GM23248 (cell line): Measurements from ENCODE around the gene SPATA9. TPM values are rescaled to one million over a fixed set of nuclear protein-coding genes. Genes with fewer than 3 reads are reported as not detected.
"Not testable (repeated sequence)": the region's sequence is repeated elsewhere in the genome, so short reads cannot be mapped to it uniquely, and the experiment has no call there.

ENCODE experiments used
- DNase-seq: peaks from one replicate; pipeline ENCODE4 v3.0.0-alpha.2; 2015
- H2AFZ ChIP-seq: fragments of 200-600 bp; sonication (generic); 2 replicates; pipeline ENCODE4 v1.6.1; 2016; ENCODE audit warnings: antibody characterized with exemption
- H3F3A ChIP-seq: fragments of 200-600 bp; sonication (generic); 2 replicates; pipeline ENCODE4 v1.6.1; 2016; ENCODE audit warnings: mild to moderate bottlenecking, antibody characterized with exemption, mixed run types; ENCODE audit not compliant: insufficient read depth
- H3K27ac ChIP-seq: fragments of 200-600 bp; sonication (generic); 2 replicates; pipeline ENCODE4 v1.5.1; 2016; ENCODE audit warnings: mild to moderate bottlenecking
- H3K27me3 ChIP-seq: fragments of 200-600 bp; sonication (generic); replicated peaks from 2 replicates; pipeline ENCODE4 v1.6.1; 2016; ENCODE audit warnings: mild to moderate bottlenecking; ENCODE audit not compliant: insufficient read depth
- H3K36me3 ChIP-seq: fragments of 200-600 bp; sonication (generic); 2 replicates; pipeline ENCODE4 v1.6.1; 2016; ENCODE audit warnings: low read depth, mild to moderate bottlenecking
- H3K4me1 ChIP-seq: fragments of 200-600 bp; sonication (generic); 2 replicates; pipeline ENCODE4 v1.6.1; 2016; ENCODE audit warnings: mild to moderate bottlenecking; ENCODE audit not compliant: insufficient read depth
- H3K4me2 ChIP-seq: fragments of 200-600 bp; sonication (generic); one replicate; pipeline ENCODE4 v1.6.1; 2016; ENCODE audit warnings: mild to moderate bottlenecking; ENCODE audit not compliant: unreplicated experiment
- H3K4me3 ChIP-seq: fragments of 200-600 bp; sonication (generic); 2 replicates; pipeline ENCODE4 v1.5.1; 2016; ENCODE audit warnings: mild to moderate bottlenecking
- H3K79me2 ChIP-seq: fragments of 200-600 bp; sonication (generic); 2 replicates; pipeline ENCODE4 v1.6.1; 2016; ENCODE audit warnings: mild to moderate bottlenecking; ENCODE audit not compliant: insufficient read depth
- H3K9ac ChIP-seq: fragments of 200-600 bp; sonication (generic); 2 replicates; pipeline ENCODE4 v1.6.1; 2016; ENCODE audit warnings: mild to moderate bottlenecking
- H3K9me2 ChIP-seq: fragments of 200-600 bp; sonication (generic); 2 replicates; pipeline ENCODE4 v1.6.1; 2016; ENCODE audit warnings: mixed run types, mild to moderate bottlenecking, moderate library complexity; ENCODE audit not compliant: insufficient read depth
- H3K9me3 ChIP-seq: fragments of 200-600 bp; sonication (generic); one replicate; pipeline ENCODE4 v1.6.1; 2017; ENCODE audit warnings: low read depth
- H4K20me1 ChIP-seq: fragments of 200-600 bp; sonication (generic); 2 replicates; pipeline ENCODE4 v1.6.0; 2016; ENCODE audit not compliant: insufficient read depth
- EZH2 ChIP-seq: fragments of 200-600 bp; sonication (generic); IDR thresholded peaks from 2 replicates; pipeline ENCODE4 v1.6.1; 2018; ENCODE audit warnings: antibody characterized with exemption, mild to moderate bottlenecking; ENCODE audit not compliant: insufficient read depth, poor library complexity, severe bottlenecking
- EZH2phosphoT487 ChIP-seq: fragments of 200-600 bp; sonication (generic); IDR thresholded peaks from 2 replicates; pipeline ENCODE4 v1.6.1; 2018; ENCODE audit warnings: antibody characterized with exemption, moderate library complexity, mild to moderate bottlenecking, low read depth; ENCODE audit not compliant: insufficient read depth
- WGBS, 2 experiments: methylation state at CpG; one replicate each; pipeline ENCODE4 v1.1.6; 2015 to 2017; ENCODE audit warnings: low lambda C conversion rate in 2 of 2, low coverage in 1 of 2; ENCODE audit errors: missing lambda C conversion rate in 2 of 2; 5-methylcytosine and 5-hydroxymethylcytosine counted together
- in situ Hi-C: fragments of 300-500 bp; cut with MboI; formaldehyde crosslinking; loops from 2 replicates; pipeline ENCODE4 v1.15.0; 2020
- polyA plus RNA-seq: library from polyadenylated mRNA; unstranded; fragments of >200 nt; fragmentation: Nextera tagmentation; extraction: Ambion mirVana; gene quantifications from 2 replicates; pipeline ENCODE4 v1.2.1, GENCODE V29; 2016
- total RNA-seq: library from RNA; depleted of rRNA; stranded (reverse); fragments of >200 nt; shearing (Covaris generic); gene quantifications from 2 replicates; pipeline ENCODE4 v1.2.3, GENCODE V29; 2014

SPATA9 gene
- total and polyA plus RNA-seq, 2 experiments from 2014 or later: 0.22 to 0.96 TPM

- whole genome bisulfite sequencing, 2 experiments: 88 to 93% methylated on average over 7 of the region's 7 CpGs
- Histone ChIP-seq H3K9me2 (no peaks in the 10 kb centered on the region), H3K9ac (no peak overlapping the region), H3K27ac (no peak overlapping the region), H3K27me3 (no peaks in the 10 kb centered on the region), H3K4me1 (peaks cover 11% of the 10 kb centered on the region), H2AFZ (no peak overlapping the region), H3K4me3 (no peak overlapping the region), H3K36me3 (no peaks in the 10 kb centered on the region), H4K20me1 (no peaks in the 10 kb centered on the region), H3K79me2 (no peaks in the 10 kb centered on the region), H3F3A (0 out of 2 replicates have a peak, but pooled peaks cover 4% of the 10 kb centered on the region), H3K4me2 (no peak overlapping the region), H3K9me3 (no peaks in the 10 kb centered on the region)
- in situ Hi-C loops: no loop called here
- DNase-seq: no peak
- TF ChIP-seq EZH2phosphoT487 (no peak), EZH2 (no peak)
Measured at GRCh38 chr5:95708876-95709275, 26.1 kb upstream of the SPATA9 start.

DNA sequence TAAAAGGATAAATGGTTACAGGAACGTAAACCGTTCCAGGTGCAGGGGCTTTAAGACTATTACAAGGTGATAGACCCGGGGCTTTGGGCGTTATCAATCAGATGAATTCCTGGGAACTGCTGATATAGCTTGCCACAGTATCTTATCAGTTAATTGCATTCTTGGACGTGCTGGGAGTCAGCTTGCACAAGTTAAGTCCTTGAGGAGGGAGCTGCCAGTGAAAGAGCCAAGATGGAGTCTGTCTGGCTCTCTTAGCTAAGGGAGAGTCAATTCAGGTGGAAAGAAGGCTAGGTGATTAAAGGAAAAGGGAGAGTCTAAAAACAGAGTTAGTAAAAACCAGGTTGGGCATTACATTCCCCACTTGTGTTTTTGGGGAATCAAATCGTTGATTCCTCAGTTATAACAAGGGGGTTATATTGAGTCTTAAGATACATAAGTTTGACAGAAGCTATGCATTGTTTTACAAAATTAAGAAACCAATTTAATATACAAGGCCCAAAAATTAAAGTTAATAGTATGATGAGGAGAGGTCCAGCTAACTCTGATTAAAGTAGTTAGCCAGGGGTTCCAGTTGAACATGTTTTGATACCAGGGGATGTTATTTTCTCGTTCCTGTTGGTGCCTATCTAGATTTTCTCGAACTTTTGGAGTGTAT is 24.9 kb upstream of the SPATA9 start:
- H3K9me2 ChIP-seq, H3K4me1 ChIP-seq, H3K4me2 ChIP-seq, H3K79me2 ChIP-seq, in situ Hi-C loops, DNase-seq, H3K36me3 ChIP-seq, H3F3A ChIP-seq, H3K27me3 ChIP-seq, H2AFZ ChIP-seq, H3K9ac ChIP-seq, H3K4me3 ChIP-seq, H4K20me1 ChIP-seq, H3K27ac ChIP-seq, H3K9me3 ChIP-seq: not testable (repeated sequence)
- WGBS, 2 experiments: 80 to 83% methylated on average over 8 of the region's 8 CpGs

DNA sequence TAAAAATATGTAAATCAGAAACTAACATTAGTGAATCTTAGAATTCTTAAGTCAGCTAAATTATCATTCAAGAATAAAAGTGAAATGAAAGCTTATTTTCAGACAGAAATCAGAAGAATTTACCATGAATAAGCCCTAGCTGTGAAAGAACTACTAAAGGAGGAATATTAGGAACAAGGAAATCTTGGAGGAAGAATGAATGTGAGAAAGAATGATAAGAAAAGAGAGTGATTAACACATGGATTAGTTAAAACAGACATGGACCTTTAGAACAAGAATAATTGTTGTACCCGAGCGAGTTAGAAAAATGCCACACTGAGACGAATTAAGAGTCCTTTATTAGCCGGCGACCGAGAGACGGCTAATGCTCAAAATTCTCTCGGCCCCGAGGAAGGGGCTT is 24.3 kb upstream of the SPATA9 start:
- Histone ChIP-seq H3K79me2 (no peaks in the 10 kb centered on the region), H3K9ac (no peak overlapping the region), H3K9me3 (no peaks in the 10 kb centered on the region), H3K4me1 (peaks cover under 1% of the 10 kb centered on the region; the same call in 1 of the 2 replicates), H3K4me3 (no peak overlapping the region), H4K20me1 (no peaks in the 10 kb centered on the region), H3K9me2 (no peaks in the 10 kb centered on the region), H2AFZ (no peak overlapping the region), H3F3A (no peaks in the 10 kb centered on the region), H3K27me3 (no peaks in the 10 kb centered on the region), H3K4me2 (no peak overlapping the region), H3K36me3 (no peaks in the 10 kb centered on the region), H3K27ac (no peak overlapping the region)
- 97 to 98% methylated on average over 9 of the region's 9 CpGs for WGBS, 2 experiments
- in situ Hi-C loops: no loop called here
- no peak for TF ChIP-seq EZH2
- TF ChIP-seq EZH2phosphoT487: no peak
- no peak for DNase-seq

DNA sequence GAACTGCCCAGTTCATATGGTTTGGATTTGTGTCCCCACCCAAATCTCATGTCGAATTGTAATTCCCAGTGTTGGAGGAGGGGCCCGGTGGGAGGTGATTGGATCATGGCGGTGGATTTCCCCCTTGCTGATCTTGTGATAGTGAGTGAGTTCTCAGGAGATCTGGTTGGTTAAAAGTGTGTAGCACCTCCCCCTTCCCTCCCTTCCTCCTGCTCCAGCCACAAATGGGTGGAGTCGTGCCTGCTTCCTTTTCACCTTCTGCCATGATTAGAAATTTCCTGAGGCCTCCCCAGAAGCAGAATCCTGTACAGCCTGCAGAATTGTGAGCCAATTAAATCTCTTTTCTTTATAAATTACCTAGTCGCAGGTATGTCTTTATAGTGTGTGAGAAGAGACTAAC is 23.4 kb upstream of the SPATA9 start:
- H3K27me3 ChIP-seq, in situ Hi-C loops, H3K79me2 ChIP-seq, H3K27ac ChIP-seq, H3K4me2 ChIP-seq, H3F3A ChIP-seq, H3K9ac ChIP-seq, H3K9me3 ChIP-seq, H3K4me3 ChIP-seq, H3K36me3 ChIP-seq, H2AFZ ChIP-seq, H4K20me1 ChIP-seq, DNase-seq, H3K9me2 ChIP-seq, H3K4me1 ChIP-seq: not testable (repeated sequence)
- 92 to 96% methylated on average over 4 to 5 of the region's 5 CpGs for WGBS, 2 experiments

DNA sequence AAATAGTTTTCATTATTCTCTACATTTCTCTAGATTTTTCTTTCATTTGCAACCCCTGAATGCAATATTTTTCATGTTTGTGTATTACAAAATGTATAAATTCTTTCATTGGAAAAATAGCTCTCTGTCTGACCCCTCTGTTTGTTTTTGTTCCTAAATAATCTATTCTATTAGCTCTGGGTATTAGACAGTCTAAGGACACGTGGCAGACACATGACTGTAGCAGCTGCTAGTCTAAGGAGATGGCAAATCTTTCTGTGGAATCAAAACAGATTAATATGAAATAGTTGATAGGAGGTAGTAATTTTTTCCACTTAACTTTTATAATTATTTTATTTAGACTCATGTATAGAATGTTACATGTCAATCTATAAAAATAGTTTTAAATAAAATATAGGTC is 21.4 kb upstream of the SPATA9 start:
- H3K79me2 ChIP-seq: no peaks in the 10 kb centered on the region
- 38 to 61% methylated on average over 1 of the region's 1 CpG for WGBS, 2 experiments
- no peaks in the 10 kb centered on the region for H3K4me1 ChIP-seq
- H3K9me3 ChIP-seq: no peaks in the 10 kb centered on the region
- H2AFZ ChIP-seq: no peak overlapping the region
- DNase-seq: no peak
- H3K4me3 ChIP-seq: no peak overlapping the region
- no peaks in the 10 kb centered on the region for H3K36me3 ChIP-seq
- no peaks in the 10 kb centered on the region for H3K9me2 ChIP-seq
- no peak overlapping the region for H3K27ac ChIP-seq
- in situ Hi-C loops: no loop called here
- TF ChIP-seq EZH2 (no peak), EZH2phosphoT487 (no peak)
- no peak overlapping the region for H3K4me2 ChIP-seq
- no peaks in the 10 kb centered on the region for H3F3A ChIP-seq
- no peaks in the 10 kb centered on the region for H4K20me1 ChIP-seq
- H3K27me3 ChIP-seq: no peaks in the 10 kb centered on the region
- H3K9ac ChIP-seq: no peak overlapping the region
